Thyroid gland (tissue), 4 donors: ENCODE measurements around the gene NSMCE1. TPM values are rescaled to one million over a fixed set of nuclear protein-coding genes. Genes with fewer than 3 reads are reported as not detected.
A peak's percentile ranks its signal among the peaks of the same experiment; 100 is the strongest.

Experiments
- DNase-seq, 2 donors: peaks; one replicate each; pipeline ENCODE4 v3.0.0-alpha.2; 2019
- H3K27ac ChIP-seq, 3 donors: fragments of 200-600 bp; sonication (generic); 1 replicate in 2 of 3; 2 replicates in 1 of 3; pipeline ENCODE4 v1.5.1; 2016 to 2019; ENCODE audit warnings: mild to moderate bottlenecking in 1 of 3, moderate library complexity in 1 of 3
- H3K27me3 ChIP-seq: fragments of 200-600 bp; sonication (generic); one replicate; pipeline ENCODE4 v1.5.1; 2019
- H3K36me3 ChIP-seq, 2 donors: fragments of 200-600 bp; sonication (generic); one replicate each; pipeline ENCODE4 v1.5.1; 2016 to 2019
- H3K4me1 ChIP-seq, 2 donors: fragments of 200-600 bp; sonication (generic); one replicate each; pipeline ENCODE4 v1.5.1; 2017 to 2019
- H3K4me3 ChIP-seq, 3 donors: fragments of 200-600 bp; sonication (generic); replicated peaks in 1 of 3; 1 replicate in 2 of 3; 2 replicates in 1 of 3; pipeline ENCODE4 v1.5.1; 2016; ENCODE audit warnings: mild to moderate bottlenecking in 1 of 3
- H3K9me3 ChIP-seq: fragments of 200-600 bp; sonication (generic); one replicate; pipeline ENCODE4 v1.5.1; 2017
- POLR2A ChIP-seq, 2 donors: fragments of 450-650 bp; IDR thresholded peaks; one replicate each; pipeline ENCODE4 v1.6.1; 2017; ENCODE audit warnings: antibody characterized with exemption in 2 of 2, mild to moderate bottlenecking in 2 of 2, moderate library complexity in 1 of 2
- WGBS, 2 donors: methylation state at CpG; one replicate each; pipeline ENCODE4 v1.1.5; 2017; 5-methylcytosine and 5-hydroxymethylcytosine counted together
- intact Hi-C: fragments of 100-400 bp; cut with DNase I; formaldehyde crosslinking; loops from one replicate; pipeline ENCODE4 v1.15.1; 2023
- total RNA-seq, 4 donors: library from RNA; depleted of rRNA; stranded (reverse); fragments of >200 nt; gene quantifications; one replicate each; pipeline ENCODE4 v1.2.3, GENCODE V29; 2016
- TF ChIP-seq, protein P1 (sequence below), 6 experiments: fragments of 200-600 bp in 3 of 6; fragments of 450-650 bp in 3 of 6; sonication (generic) in 3 of 6; IDR thresholded peaks; one replicate each; pipeline ENCODE4 v1.5.1; 2016 to 2019; ENCODE audit warnings: antibody characterized with exemption in 6 of 6, mild to moderate bottlenecking in 2 of 6, inconsistent platforms in 1 of 6, moderate library complexity in 1 of 6

NSMCE1 gene
- total RNA-seq, 4 donors from 2014 or later, result 40.5 to 52.6 (median 48.8) TPM

DNA sequence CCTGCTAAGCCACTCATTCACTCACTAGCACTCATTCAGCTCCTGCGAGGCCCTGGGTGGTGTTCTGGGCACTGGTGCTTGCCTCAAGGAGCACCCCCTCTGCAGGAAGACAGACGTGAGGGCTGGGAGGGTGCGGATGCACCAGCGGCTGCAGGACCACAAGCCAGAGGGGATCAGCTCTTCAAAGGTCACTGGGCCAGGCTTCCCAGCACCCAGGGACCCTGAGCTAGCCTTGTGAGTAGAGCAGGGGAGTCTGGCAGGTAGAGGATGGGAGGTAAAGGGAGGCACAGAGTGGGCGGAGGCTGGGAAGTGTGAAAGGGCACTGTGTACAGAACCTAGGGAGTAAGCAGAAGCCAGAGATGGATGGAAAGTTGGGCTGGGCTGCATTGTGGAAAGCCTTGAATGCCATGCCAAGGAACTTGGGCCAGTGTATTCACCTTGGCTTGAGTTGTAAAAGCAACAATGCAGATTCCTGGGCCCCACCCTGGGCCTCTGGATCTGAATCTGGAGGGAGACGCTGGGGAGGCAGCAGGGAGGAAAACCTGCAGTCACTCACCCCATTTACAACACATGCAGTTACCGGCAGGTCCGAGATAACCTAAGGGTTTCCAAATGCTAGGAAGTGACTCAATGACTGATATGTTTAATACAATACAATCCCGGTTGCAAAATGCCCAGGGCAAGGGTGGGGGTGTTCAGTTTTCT, 46.9 kb upstream of the NSMCE1 start:
- intact Hi-C loops, result no loop called here

DNA sequence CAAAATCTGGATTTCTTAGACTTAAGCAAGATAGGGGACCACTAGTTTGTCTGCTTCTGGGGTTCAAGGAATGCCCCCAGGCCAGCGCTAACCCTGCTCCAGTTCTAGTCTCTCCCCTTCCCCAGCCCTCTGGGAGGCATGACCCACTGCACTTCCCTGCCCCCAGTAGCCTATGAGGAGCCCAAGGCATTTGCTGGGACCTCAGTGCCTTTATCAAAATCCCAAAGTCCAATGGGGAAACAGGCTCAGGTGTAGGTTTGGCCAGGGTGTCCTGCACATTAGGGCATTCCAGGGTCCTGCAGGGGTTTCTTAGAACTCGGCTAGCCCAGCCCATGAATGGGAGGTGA, 46.4 kb upstream of the NSMCE1 start:
- WGBS, 2 donors, result 79 to 100% methylated on average over 1 to 2 of the region's 2 CpGs
- peak overlapping the region in 1 of 3 donors; percentile 15 for H3K4me3 ChIP-seq
- intact Hi-C loops, result no loop called here
- no peaks in the 10 kb centered on the region for H3K9me3 ChIP-seq
- TF ChIP-seq, protein P1, sequence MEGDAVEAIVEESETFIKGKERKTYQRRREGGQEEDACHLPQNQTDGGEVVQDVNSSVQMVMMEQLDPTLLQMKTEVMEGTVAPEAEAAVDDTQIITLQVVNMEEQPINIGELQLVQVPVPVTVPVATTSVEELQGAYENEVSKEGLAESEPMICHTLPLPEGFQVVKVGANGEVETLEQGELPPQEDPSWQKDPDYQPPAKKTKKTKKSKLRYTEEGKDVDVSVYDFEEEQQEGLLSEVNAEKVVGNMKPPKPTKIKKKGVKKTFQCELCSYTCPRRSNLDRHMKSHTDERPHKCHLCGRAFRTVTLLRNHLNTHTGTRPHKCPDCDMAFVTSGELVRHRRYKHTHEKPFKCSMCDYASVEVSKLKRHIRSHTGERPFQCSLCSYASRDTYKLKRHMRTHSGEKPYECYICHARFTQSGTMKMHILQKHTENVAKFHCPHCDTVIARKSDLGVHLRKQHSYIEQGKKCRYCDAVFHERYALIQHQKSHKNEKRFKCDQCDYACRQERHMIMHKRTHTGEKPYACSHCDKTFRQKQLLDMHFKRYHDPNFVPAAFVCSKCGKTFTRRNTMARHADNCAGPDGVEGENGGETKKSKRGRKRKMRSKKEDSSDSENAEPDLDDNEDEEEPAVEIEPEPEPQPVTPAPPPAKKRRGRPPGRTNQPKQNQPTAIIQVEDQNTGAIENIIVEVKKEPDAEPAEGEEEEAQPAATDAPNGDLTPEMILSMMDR (IDR thresholded peaks at IDR 0.05), result no peak
- TF ChIP-seq POLR2A (IDR thresholded peaks at IDR 0.05), result no peak
- DNase-seq, result no peak
- H3K27me3 ChIP-seq, result no peaks in the 10 kb centered on the region
- H3K27ac ChIP-seq, result peak overlapping the region; percentile 83 to 93 (median 92)
- no peaks in the 10 kb centered on the region for H3K36me3 ChIP-seq
- peaks cover 5 to 41% of the 10 kb centered on the region in 2 donors for H3K4me1 ChIP-seq

More for the DNA sequence above, 46.9 kb upstream of the NSMCE1 start:
- H3K36me3 ChIP-seq, result no peaks in the 10 kb centered on the region
- peak overlapping the region in 1 of 3 donors; percentile 15 for H3K4me3 ChIP-seq
- peak in 1 of 2 donors; percentile 21 for DNase-seq
- TF ChIP-seq, protein P1 (IDR thresholded peaks at IDR 0.05), result no peak
- TF ChIP-seq POLR2A (IDR thresholded peaks at IDR 0.05), result no peak
- H3K27ac ChIP-seq, result peak overlapping the region in 2 of 3 donors; percentile 92 to 93
- 58 to 73% methylated on average over 9 of the region's 9 CpGs for WGBS, 2 donors
- H3K9me3 ChIP-seq, result no peaks in the 10 kb centered on the region
- no peaks in the 10 kb centered on the region for H3K27me3 ChIP-seq
- peaks cover 5 to 46% of the 10 kb centered on the region in 2 donors for H3K4me1 ChIP-seq

DNA sequence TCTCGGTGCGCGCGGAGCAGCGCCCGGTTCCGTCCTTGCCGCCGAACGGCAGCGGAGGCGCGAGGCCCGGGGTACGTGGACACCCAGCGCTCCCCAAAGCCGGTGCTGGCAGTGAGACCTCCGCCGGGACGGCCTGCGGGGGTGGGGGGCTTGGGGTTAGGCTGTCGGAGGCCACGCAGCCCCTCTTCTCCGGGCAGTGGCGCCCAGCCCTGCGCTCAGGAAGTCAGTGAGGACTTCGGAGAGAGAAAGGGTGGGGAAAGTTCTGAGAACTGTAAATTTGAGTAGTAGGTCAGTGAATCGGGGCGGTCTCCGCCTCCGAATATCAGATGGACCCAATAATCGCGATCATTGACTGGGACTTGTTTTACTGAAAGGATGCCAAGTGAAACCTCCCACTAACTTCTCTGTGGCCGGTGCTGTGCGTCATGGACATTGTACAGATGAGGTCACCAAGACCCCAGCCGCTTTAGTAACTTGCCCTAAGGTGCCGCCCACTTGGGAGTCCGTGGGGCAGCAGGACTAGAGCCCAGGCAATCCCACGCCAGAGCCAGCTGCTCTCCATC, 45.7 kb upstream of the NSMCE1 start:
- intact Hi-C loops, result no loop called here
- no peaks in the 10 kb centered on the region for H3K9me3 ChIP-seq
- no peaks in the 10 kb centered on the region for H3K36me3 ChIP-seq
- peak overlapping the region; percentile 83 to 93 (median 92) for H3K27ac ChIP-seq
- peak; percentile 41 to 43 for DNase-seq
- H3K4me1 ChIP-seq, result peaks cover 5 to 40% of the 10 kb centered on the region in 2 donors
- no peaks in the 10 kb centered on the region for H3K27me3 ChIP-seq
- WGBS, 2 donors, result 2 to 6% methylated on average over 18 to 38 of the region's 39 CpGs
- H3K4me3 ChIP-seq, result peak overlapping the region; percentile 66 to 87 (median 69)
- TF ChIP-seq, protein P1 (IDR thresholded peaks at IDR 0.05), result no peak

DNA sequence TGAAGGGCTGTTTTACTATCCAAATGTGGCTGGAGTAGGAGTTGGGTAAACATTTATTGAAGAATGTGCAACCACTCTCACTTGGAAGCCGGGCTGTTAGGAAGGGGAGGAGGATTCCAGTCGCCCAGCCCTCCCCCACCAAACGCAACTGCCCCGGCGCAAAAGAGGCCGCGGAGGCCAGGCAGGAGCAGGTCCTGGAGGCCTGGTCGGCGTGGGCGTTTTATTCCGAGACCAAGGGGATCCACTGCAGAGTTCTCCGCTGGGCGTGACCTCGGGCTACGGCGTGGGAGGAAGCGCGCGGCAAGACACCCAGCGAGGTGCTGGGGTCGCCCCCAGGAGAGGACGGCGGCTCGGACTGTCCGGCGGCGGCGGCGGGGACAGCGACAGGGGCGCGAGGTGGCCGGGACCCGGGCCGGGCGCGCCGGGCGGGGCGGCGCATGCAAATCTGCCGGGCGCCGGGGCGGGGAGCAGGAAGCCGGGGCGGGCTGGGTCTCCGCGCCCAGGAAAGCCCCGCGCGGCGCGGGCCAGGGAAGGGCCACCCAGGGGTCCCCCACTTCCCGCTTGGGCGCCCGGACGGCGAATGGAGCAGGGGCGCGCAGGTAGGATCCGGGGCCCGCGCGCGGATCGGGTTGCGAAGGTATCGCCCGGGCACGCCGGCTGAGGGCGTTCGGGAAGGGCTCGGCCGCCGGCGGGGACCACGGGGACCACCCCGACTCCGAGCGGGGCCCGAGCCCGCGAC, 45.0 kb upstream of the NSMCE1 start, which contains the start of gene IL4R:
IL4R (plus strand) TSS at position 553 of the 739 bp plus-strand sequence. CDS start 26,230 bp downstream, outside the sequence.
- peak; percentile 70 to 73 for DNase-seq
- intact Hi-C loops, result no loop called here
- Histone ChIP-seq H3K4me1 (peaks cover 5 to 34% of the 10 kb centered on the region in 2 donors), H3K36me3 (no peaks in the 10 kb centered on the region), H3K9me3 (no peaks in the 10 kb centered on the region), H3K27me3 (no peaks in the 10 kb centered on the region), H3K27ac (peak within 1 kb of the TSS; percentile 83 to 93 (median 92)), H3K4me3 (peak within 1 kb of the TSS; percentile 66 to 87 (median 69))
- peak in 1 of 2 donors; percentile 58 for TF ChIP-seq POLR2A (IDR thresholded peaks at IDR 0.05)
- TF ChIP-seq, protein P1 (IDR thresholded peaks at IDR 0.05), result no peak
- WGBS, 2 donors, result 0% methylated on average over 7 to 37 of the region's 85 CpGs
